ENCODE data around the gene APBA1. TPM values are rescaled to one million over a fixed set of nuclear protein-coding genes. Genes with fewer than 3 reads are reported as not detected.

Gene APBA1
- total RNA-seq, 4 donors from 2014 or later: 3.9 to 16.0 (median 6.6) TPM

- no peak for TF ChIP-seq CTCF (IDR thresholded peaks at IDR 0.05; ENCODE audit: low read depth)
These were observed 174.4 kb downstream of the APBA1 start for GRCh38 chr9:69497816-69498215.

GRCh38 chr9:69496846-69497450, 175.2 kb downstream of the APBA1 start:
- no peak for TF ChIP-seq CTCF (IDR thresholded peaks at IDR 0.05; ENCODE audit: low read depth)

GRCh38 chr9:69495296-69495695, 176.9 kb downstream of the APBA1 start:
- TF ChIP-seq CTCF (IDR thresholded peaks at IDR 0.05; ENCODE audit: low read depth): no peak

GRCh38 chr9:69494763-69495162, 177.4 kb downstream of the APBA1 start:
- TF ChIP-seq CTCF (IDR thresholded peaks at IDR 0.05; ENCODE audit: low read depth): no peak

- no peak for TF ChIP-seq CTCF (IDR thresholded peaks at IDR 0.05; ENCODE audit: low read depth)
These were observed 178.0 kb downstream of the APBA1 start for GRCh38 chr9:69494208-69494607.

- TF ChIP-seq CTCF (IDR thresholded peaks at IDR 0.05; ENCODE audit: low read depth): no peak
These were observed 185.7 kb downstream of the APBA1 start for GRCh38 chr9:69486498-69486897.

GRCh38 chr9:69485466-69485865, 186.7 kb downstream of the APBA1 start:
- no peak for TF ChIP-seq CTCF (IDR thresholded peaks at IDR 0.05; ENCODE audit: low read depth)
